Measurements from ENCODE around the gene TUBD1. TPM values are rescaled to one million over a fixed set of nuclear protein-coding genes. Genes with fewer than 3 reads are reported as not detected.
"Not testable (repeated sequence)": the region's sequence is repeated elsewhere in the genome, so short reads cannot be mapped to it uniquely, and the experiment has no call there.

TUBD1 gene
- total and polyA plus RNA-seq, 2 donors (not counting 1 experiment from before 2014, with no cell fraction given), result 5.7 to 20.0 TPM

DNA sequence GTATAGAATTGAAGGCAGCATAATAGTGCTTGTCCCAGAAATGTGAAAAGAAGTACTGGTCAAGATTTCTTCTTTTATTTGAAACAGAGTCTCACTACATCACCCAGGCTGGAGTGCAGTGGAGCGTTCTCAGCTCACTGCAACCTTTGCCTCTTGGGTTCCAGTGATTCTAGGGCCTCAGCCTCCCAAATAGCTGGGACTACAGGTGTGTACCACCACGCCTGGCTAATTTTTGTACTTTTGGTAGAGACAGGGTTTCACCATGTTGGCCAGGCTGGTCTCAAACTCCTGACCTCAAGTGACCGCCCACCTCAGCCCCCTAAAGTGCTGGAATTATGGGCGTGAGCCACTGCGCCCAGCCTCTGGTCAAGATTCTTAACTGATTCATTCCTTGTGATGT is 27.9 kb upstream of the TUBD1 start:
- H3K27ac ChIP-seq (ENCODE audit: low read length in 2 of 2); H3K27ac Mint-ChIP-seq; H3K4me3 ChIP-seq (ENCODE audit: control extremely low read depth in 1 of 5, extremely low read depth in 1 of 5, insufficient read depth in 1 of 5, low read depth in 2 of 5, low read length in 4 of 5); H3K27me3 ChIP-seq (replicated peaks in 1 of 4; ENCODE audit: control extremely low read depth in 1 of 4, control insufficient read depth in 3 of 4, insufficient read depth in 4 of 4, low read length in 3 of 4); H3K4me2 ChIP-seq (replicated peaks; ENCODE audit: low read depth, low read length, poor library complexity, severe bottlenecking); intact Hi-C loops (cut with micrococcal nuclease); ATAC-seq (ENCODE audit: low read depth); H3K4me1 Mint-ChIP-seq; H4K20me1 ChIP-seq (ENCODE audit: control insufficient read depth, insufficient read depth, low read length, poor library complexity, severe bottlenecking); H3K9me3 ChIP-seq (ENCODE audit: control extremely low read depth in 1 of 3, control insufficient read depth in 2 of 3, insufficient read depth in 1 of 3, low read length in 2 of 3); H3K4me1 ChIP-seq (ENCODE audit: control insufficient read depth in 2 of 2, insufficient read depth in 2 of 2, low read length in 2 of 2); DNase-seq; H3K27me3 Mint-ChIP-seq; H3K4me3 Mint-ChIP-seq; H3K9ac ChIP-seq (ENCODE audit: low read length); H2AFZ ChIP-seq (ENCODE audit: insufficient read depth, low read depth, low read length, poor library complexity, severe bottlenecking); H3K9me3 Mint-ChIP-seq (ENCODE audit: insufficient read depth): not testable (repeated sequence)
- ChIA-PET POLR2A (interaction anchor here (0.6 kb wide), 1 partner anchor 96 kb away, joined by 3 read pairs; no protein-coding TSS in a partner anchor), CTCF (interaction anchor here (1.4 kb wide), 1 partner anchor 116 kb away, joined by 3 read pairs; no protein-coding TSS in a partner anchor)
- WGBS (ENCODE audit: insufficient coverage), result 100% methylated on average over 4 of the region's 5 CpGs
- peaks cover 26% of the 10 kb centered on the region for H3K79me2 ChIP-seq (ENCODE audit: control insufficient read depth, insufficient read depth, low read length)
- H3K36me3 ChIP-seq (replicated peaks in 1 of 2; ENCODE audit: control extremely low read depth in 1 of 2, control insufficient read depth in 1 of 2, extremely low read depth in 1 of 2, insufficient read depth in 2 of 2, low read length in 1 of 2), result peaks cover 0 to 50% of the 10 kb centered on the region in 2 experiments

DNA sequence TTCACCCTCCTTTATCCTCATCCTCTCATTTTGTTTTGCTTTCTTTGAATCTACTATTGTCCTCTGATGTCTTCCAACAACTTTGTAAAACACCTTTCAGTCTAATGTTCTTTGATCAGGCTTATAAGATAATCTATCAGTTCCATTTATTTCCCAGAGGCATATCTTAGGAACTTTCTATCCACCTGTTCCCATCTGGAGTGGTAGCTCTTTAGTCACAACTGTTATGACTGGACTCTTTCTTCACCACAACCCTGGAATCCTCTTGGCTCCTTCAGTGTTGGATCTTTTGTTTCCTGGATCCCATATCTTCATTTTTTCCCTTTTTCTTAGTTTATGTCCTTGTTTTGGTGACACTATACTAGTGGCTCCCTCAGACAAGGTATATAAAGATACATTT is 23.7 kb upstream of the TUBD1 start:
- intact Hi-C loops (cut with micrococcal nuclease), result no loop called here
- H3K27ac ChIP-seq (ENCODE audit: low read length in 2 of 2), result no peak overlapping the region
- Mint-ChIP-seq H3K27ac (no peak overlapping the region), H3K4me1 (no peaks in the 10 kb centered on the region), H3K4me3 (no peak overlapping the region), H3K9me3 (ENCODE audit: insufficient read depth) (no peaks in the 10 kb centered on the region), H3K27me3 (no peaks in the 10 kb centered on the region)
- no peaks in the 10 kb centered on the region for H3K4me1 ChIP-seq (ENCODE audit: control insufficient read depth in 2 of 2, insufficient read depth in 2 of 2, low read length in 2 of 2)
- H4K20me1 ChIP-seq (ENCODE audit: control insufficient read depth, insufficient read depth, low read length, poor library complexity, severe bottlenecking), result peaks cover 4% of the 10 kb centered on the region
- no peak overlapping the region for H3K9ac ChIP-seq (ENCODE audit: low read length)
- no peak overlapping the region for H3K4me3 ChIP-seq (ENCODE audit: control extremely low read depth in 1 of 5, extremely low read depth in 1 of 5, insufficient read depth in 1 of 5, low read depth in 2 of 5, low read length in 4 of 5)
- DNase-seq (no peak), ATAC-seq (ENCODE audit: low read depth) (no peak)
- peaks cover 3 to 66% of the 10 kb centered on the region in 2 experiments for H3K36me3 ChIP-seq (replicated peaks in 1 of 2; ENCODE audit: control extremely low read depth in 1 of 2, control insufficient read depth in 1 of 2, extremely low read depth in 1 of 2, insufficient read depth in 2 of 2, low read length in 1 of 2)
- no peak overlapping the region for H3K4me2 ChIP-seq (replicated peaks; ENCODE audit: low read depth, low read length, poor library complexity, severe bottlenecking)
- H3K79me2 ChIP-seq (ENCODE audit: control insufficient read depth, insufficient read depth, low read length), result peaks cover 37% of the 10 kb centered on the region
- no peaks in the 10 kb centered on the region for H3K27me3 ChIP-seq (replicated peaks in 1 of 4; ENCODE audit: control extremely low read depth in 1 of 4, control insufficient read depth in 3 of 4, insufficient read depth in 4 of 4, low read length in 3 of 4)
- ChIA-PET CTCF (interaction anchor here (5.8 kb wide), 1 partner anchor 162 kb away, joined by 31 read pairs; no protein-coding TSS in a partner anchor), POLR2A (no interaction called here)
- no peaks in the 10 kb centered on the region for H3K9me3 ChIP-seq (ENCODE audit: control extremely low read depth in 1 of 3, control insufficient read depth in 2 of 3, insufficient read depth in 1 of 3, low read length in 2 of 3)
- no peak for TF ChIP-seq CTCF (IDR thresholded peaks at IDR 0.05)
- TF ChIP-seq EZH2 (IDR thresholded peaks at IDR 0.05; ENCODE audit: borderline replicate concordance, insufficient read depth, low read depth, low read length, poor library complexity, severe bottlenecking), result no peak
- H2AFZ ChIP-seq (ENCODE audit: insufficient read depth, low read depth, low read length, poor library complexity, severe bottlenecking), result no peak overlapping the region
